ENCODE results near the gene YIPF7.

The YIPF7 gene

DNA sequence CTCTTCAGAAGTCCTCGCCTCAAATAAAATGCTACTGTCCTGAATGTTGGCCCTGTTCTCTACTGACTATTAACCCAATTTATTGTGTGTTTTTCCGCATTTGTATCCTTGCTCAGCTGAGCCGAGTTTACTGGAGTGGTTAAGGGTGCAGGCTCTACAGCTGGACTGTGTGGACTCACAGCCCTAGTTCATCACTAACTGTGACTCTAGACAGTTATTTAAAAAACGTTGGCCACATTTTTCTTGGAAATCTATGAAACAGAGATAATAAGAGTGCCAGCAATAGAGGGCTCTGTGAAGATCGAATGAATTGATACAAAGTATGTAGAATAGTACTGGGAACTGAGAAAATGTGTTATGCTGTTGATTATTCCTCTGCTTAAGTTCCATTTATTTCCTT lies 23.9 kb upstream of the YIPF7 start:
- no peak for DNase-seq (ENCODE audit: low read depth)
- TF ChIP-seq CTCF (IDR thresholded peaks at IDR 0.05; ENCODE audit: control insufficient read depth, extremely low read depth, insufficient read depth), result no peak
- H3K4me3 ChIP-seq (ENCODE audit: low read depth, low read length), result no peak overlapping the region

DNA sequence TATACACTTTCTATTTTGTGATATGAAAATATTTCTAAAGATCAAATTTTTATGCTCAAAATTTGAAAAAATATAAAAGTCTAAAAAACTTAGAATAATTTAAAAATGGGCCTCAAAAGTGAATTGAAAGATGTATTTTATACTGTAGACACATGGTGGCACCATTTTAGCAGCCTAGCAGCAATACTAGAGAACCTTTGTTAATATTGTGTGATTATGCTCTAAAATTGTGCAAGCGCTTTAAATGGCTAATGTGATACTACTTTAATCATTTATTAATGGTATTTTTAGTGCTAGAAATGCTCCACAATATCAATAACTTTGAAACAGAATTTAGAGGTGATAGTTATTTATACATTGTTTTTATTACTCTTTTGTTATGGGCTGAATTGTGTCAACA lies 23.0 kb upstream of the YIPF7 start:
- TF ChIP-seq CTCF (IDR thresholded peaks at IDR 0.05; ENCODE audit: control insufficient read depth, extremely low read depth, insufficient read depth), result peak; percentile 37
- no peak overlapping the region for H3K4me3 ChIP-seq (ENCODE audit: low read depth, low read length)
- DNase-seq (ENCODE audit: low read depth), result no peak

DNA sequence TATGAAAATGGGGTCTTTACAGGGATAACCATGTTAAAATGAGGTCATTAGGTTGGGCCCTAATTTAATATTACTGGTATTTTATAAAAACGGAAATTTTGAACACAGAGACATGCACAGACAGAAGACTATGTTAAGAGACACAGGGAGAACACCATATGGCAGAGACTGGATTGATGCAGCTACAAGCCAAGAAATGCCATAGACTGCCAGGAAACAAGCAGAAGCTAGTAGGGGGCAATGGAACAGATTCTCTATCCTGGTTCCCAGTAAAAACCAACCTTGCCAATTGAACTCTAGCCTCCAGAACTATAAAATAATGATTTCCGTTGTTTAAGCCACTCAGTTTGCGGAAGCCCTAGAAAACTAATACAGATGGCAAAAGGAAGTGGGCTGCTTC lies 20.2 kb upstream of the YIPF7 start:
- no peak for DNase-seq (ENCODE audit: low read depth)
- TF ChIP-seq CTCF (IDR thresholded peaks at IDR 0.05; ENCODE audit: control insufficient read depth, extremely low read depth, insufficient read depth), result no peak
- H3K4me3 ChIP-seq (ENCODE audit: low read depth, low read length), result no peak overlapping the region

GRCh38 chr4:44670506-44671199 lies 19.2 kb upstream of the YIPF7 start:
- no peak for DNase-seq (ENCODE audit: low read depth)

GRCh38 chr4:44668526-44668925 lies 17.1 kb upstream of the YIPF7 start:
- no peak overlapping the region for H3K4me3 ChIP-seq (ENCODE audit: low read depth, low read length)
- DNase-seq (ENCODE audit: low read depth), result no peak
- no peak for TF ChIP-seq CTCF (IDR thresholded peaks at IDR 0.05; ENCODE audit: control insufficient read depth, extremely low read depth, insufficient read depth)

More at GRCh38 chr4:44670506-44671199, 19.2 kb upstream of the YIPF7 start:
- no peak for TF ChIP-seq CTCF (IDR thresholded peaks at IDR 0.05; ENCODE audit: control insufficient read depth, extremely low read depth, insufficient read depth)
- no peak overlapping the region for H3K4me3 ChIP-seq (ENCODE audit: low read depth, low read length)

DNA sequence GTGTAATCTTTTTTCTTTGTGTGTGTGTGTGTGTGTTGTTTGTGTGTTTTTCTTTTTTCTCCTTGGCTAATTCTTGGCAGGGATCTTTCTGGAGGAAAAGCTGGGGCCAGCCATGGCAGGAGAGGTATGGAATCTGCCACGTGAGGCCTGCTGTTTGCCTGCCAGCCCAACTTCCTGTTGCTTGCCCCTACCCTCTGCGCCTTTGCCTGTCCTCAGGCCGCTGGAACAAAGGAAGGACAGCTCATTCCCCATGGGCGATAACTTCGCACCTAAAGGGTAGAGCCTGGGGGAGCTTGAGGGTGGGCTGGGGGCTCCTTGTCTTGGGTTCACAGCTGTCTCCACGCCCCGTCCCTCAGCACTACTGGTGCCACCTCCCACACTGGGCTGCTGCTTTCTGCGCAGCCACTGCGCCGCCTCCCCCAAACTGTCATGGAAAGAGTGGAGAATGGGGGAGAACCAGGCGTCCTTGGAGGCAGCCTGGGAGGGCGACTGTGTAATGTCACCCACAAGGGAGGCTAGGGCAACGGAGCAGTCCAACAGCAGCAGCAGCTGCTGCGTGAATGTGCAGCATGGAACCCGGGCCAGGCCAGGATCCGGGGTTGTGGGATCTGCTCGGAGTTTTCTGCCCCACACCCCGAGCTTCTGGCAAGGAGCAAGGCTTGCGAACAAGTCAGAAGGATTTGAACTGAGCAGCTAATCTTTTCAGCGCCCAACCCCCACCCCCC lies 12.3 kb upstream of the YIPF7 start:
- no peak overlapping the region for H3K4me3 ChIP-seq (ENCODE audit: low read depth, low read length)
- TF ChIP-seq CTCF (IDR thresholded peaks at IDR 0.05; ENCODE audit: control insufficient read depth, extremely low read depth, insufficient read depth), result no peak
- DNase-seq (ENCODE audit: low read depth), result no peak

Measured in LNCaP clone FGC (cell line).